C4-2B (cell line): Measurements from ENCODE around the gene FAT2.

Experiments
- ZFX ChIP-seq: fragments of 450-650 bp; IDR thresholded peaks from 2 replicates; pipeline ENCODE4 v1.6.1; 2017
- TF ChIP-seq, protein P1 (sequence below): fragments of 450-650 bp; conservative IDR thresholded peaks from 2 replicates; pipeline ENCODE4 v1.5.1; 2017; ENCODE audit warnings: mild to moderate bottlenecking

DNA sequence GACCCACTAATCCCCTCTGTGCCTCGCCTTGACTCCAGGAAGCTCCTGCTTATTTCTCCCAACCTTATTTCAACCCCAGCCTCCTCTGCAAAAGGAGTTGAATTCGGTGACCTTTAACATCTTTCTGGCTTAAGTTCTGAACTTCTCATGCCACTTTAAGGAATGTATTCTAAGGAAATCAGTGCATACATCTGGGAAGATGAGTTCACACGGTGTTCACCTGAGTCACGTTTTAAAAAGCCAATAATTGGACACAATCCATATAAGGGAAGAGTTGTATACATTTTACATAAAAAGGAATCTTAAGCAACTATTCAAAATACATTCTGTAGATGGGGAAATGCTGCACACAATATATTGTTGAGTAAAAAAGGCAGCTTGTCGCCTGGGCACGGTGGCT, 33.2 kb downstream of the FAT2 start:
- TF ChIP-seq, protein P1, sequence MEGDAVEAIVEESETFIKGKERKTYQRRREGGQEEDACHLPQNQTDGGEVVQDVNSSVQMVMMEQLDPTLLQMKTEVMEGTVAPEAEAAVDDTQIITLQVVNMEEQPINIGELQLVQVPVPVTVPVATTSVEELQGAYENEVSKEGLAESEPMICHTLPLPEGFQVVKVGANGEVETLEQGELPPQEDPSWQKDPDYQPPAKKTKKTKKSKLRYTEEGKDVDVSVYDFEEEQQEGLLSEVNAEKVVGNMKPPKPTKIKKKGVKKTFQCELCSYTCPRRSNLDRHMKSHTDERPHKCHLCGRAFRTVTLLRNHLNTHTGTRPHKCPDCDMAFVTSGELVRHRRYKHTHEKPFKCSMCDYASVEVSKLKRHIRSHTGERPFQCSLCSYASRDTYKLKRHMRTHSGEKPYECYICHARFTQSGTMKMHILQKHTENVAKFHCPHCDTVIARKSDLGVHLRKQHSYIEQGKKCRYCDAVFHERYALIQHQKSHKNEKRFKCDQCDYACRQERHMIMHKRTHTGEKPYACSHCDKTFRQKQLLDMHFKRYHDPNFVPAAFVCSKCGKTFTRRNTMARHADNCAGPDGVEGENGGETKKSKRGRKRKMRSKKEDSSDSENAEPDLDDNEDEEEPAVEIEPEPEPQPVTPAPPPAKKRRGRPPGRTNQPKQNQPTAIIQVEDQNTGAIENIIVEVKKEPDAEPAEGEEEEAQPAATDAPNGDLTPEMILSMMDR = no peak
- no peak for TF ChIP-seq ZFX
